Ovary (tissue), 9 donors: Measurements from ENCODE around the gene DISC1. TPM values are rescaled to one million over a fixed set of nuclear protein-coding genes. Genes with fewer than 3 reads are reported as not detected.

ENCODE experiments used
- DNase-seq, 5 donors: peaks; one replicate each; pipeline ENCODE4 v3.0.0-alpha.2; 2019 to 2020
- H3K27ac ChIP-seq, 2 donors: fragments of 200-600 bp; one replicate each; pipeline versions ENCODE4 v1.5.1 to v1.8.0; 2019 to 2022
- H3K27me3 ChIP-seq: fragments of 200-600 bp; one replicate; pipeline ENCODE4 v1.8.0; 2022
- H3K36me3 ChIP-seq: fragments of 200-600 bp; sonication (generic); one replicate; pipeline ENCODE4 v1.5.1; 2019
- H3K4me1 ChIP-seq: one replicate; pipeline ENCODE4 v1.8.1; 2013; ENCODE audit warnings: mild to moderate bottlenecking, moderate library complexity; ENCODE audit not compliant: insufficient read depth
- H3K4me3 ChIP-seq: fragments of 200-600 bp; sonication (generic); one replicate; pipeline ENCODE4 v1.5.1; 2017
- H3K9me3 ChIP-seq, 2 donors: fragments of 200-600 bp in 1 of 2; sonication (generic) in 1 of 2; one replicate each; pipeline versions ENCODE4 v1.5.1 to v1.8.1; 2013 to 2019; ENCODE audit warnings: mild to moderate bottlenecking in 1 of 2, moderate library complexity in 1 of 2
- EP300 ChIP-seq: sonication (generic); formaldehyde crosslinking; IDR thresholded peaks from one replicate; pipeline ENCODE4 v1.6.1; 2017; ENCODE audit warnings: antibody characterized with exemption
- POLR2A ChIP-seq: fragments of 450-650 bp; IDR thresholded peaks from one replicate; pipeline ENCODE4 v1.6.1; 2017; ENCODE audit warnings: antibody characterized with exemption, mild to moderate bottlenecking, moderate library complexity
- WGBS, 3 donors: extraction: QIAGEN DNeasy Blood & Tissue Kit in 1 of 3; methylation state at CpG; one replicate each; pipeline versions ENCODE4 v1.1.5 to v1.1.7; 2013 to 2017; 5-methylcytosine and 5-hydroxymethylcytosine counted together
- intact Hi-C, 4 donors: fragments of 100-400 bp; cut with DNase I; formaldehyde crosslinking; loops; one replicate each; pipeline versions ENCODE4 v1.11.0 to v1.15.1; 2022 to 2023
- polyA plus RNA-seq, 2 donors: library from polyadenylated mRNA; stranded (reverse); fragments of 200-250 nt in 1 of 2; fragments of 350-450 nt in 1 of 2; fragmentation: Illumina TruSeq in 1 of 2; extraction: RNeasy Lipid Tissue Mini Kit (QIAGEN cat#74804) in 1 of 2; gene quantifications; one replicate each; pipeline ENCODE4 v1.2.3, GENCODE V29; 2013 to 2014
- total RNA-seq, 7 donors: library from RNA; depleted of rRNA in 2 of 7; stranded (reverse); fragments of >200 nt in 2 of 7; fragmentation: NEBNext Ultra II Directional in 3 of 7; extraction: Animal tissue kit (Norgen Biotek cat#: 25700) in 3 of 7; gene quantifications; one replicate each; pipeline versions ENCODE4 v1.1.0 to v1.2.4, GENCODE V29; 2016 to 2023
- TF ChIP-seq, protein P1 (sequence below), 3 donors: fragments of 450-650 bp in 2 of 3; fragments of 200-600 bp in 1 of 3; IDR thresholded peaks; one replicate each; pipeline versions ENCODE4 v1.5.1 to v1.8.0; 2016 to 2022; ENCODE audit warnings: antibody characterized with exemption in 3 of 3, mild to moderate bottlenecking in 1 of 3
- donor health status: DM: no; HTN: no; CAD: no; lungs with moderate emphysema.
- donor health status: DM: no; HTN: no; CAD: no.
- donor health status: Bipolar disorder and iron deficiency.
- donor health status: DM: yes; HTN: yes; CAD: no.
- donor health status: DM: no; HTN: no; CAD: no.
- donor health status: DM: yes; HTN: yes; CAD: no.

Gene DISC1
- total and polyA plus RNA-seq, 9 donors = 3.0 to 24.3 (median 13.0) TPM

DNA sequence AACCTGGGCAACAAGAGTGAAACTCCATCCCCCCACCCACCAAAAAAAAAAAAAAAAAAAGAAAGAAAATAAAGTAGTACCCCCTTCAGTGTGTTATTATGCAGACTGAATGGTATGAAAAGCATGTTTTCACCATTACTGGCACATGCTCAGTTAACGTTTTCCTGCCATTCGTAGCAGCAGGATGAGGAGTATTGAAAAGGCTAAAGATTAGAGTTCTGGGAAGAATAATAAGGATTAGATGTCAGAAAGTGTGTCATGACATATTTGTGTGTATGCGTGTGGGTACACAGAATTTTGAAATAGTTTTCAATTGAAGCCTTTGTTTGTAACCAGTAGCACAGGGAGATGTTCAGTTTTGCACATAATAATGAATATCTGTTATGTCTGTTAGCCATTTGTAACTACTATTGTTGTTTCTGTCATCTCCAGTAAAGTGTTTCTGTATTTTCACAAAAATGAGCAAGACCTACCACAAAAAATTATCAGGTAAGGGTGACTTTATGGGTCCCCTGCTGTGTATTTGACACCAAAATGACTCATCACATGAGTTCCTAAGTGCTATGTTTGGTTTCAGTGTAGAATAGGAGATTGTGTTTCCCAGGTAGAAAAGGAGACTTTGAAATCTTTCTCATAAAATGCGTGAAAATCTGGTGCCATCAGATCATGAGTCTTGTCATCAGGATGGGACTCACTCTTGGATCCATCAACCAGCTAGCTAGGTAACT lies 358.9 kb downstream of the DISC1 start:
- 93 to 97% (median 96%) methylated on average over 4 of the region's 4 CpGs for WGBS, 3 donors
- Histone ChIP-seq H3K36me3 (no peaks in the 10 kb centered on the region), H3K4me3 (no peak overlapping the region), H3K9me3 (no peaks in the 10 kb centered on the region), H3K4me1 (no peaks in the 10 kb centered on the region), H3K27me3 (no peaks in the 10 kb centered on the region), H3K27ac (no peak overlapping the region)
- intact Hi-C loops = no loop called here
- no peak for DNase-seq
- no peak for TF ChIP-seq POLR2A
- no peak for TF ChIP-seq EP300
- TF ChIP-seq, protein P1, sequence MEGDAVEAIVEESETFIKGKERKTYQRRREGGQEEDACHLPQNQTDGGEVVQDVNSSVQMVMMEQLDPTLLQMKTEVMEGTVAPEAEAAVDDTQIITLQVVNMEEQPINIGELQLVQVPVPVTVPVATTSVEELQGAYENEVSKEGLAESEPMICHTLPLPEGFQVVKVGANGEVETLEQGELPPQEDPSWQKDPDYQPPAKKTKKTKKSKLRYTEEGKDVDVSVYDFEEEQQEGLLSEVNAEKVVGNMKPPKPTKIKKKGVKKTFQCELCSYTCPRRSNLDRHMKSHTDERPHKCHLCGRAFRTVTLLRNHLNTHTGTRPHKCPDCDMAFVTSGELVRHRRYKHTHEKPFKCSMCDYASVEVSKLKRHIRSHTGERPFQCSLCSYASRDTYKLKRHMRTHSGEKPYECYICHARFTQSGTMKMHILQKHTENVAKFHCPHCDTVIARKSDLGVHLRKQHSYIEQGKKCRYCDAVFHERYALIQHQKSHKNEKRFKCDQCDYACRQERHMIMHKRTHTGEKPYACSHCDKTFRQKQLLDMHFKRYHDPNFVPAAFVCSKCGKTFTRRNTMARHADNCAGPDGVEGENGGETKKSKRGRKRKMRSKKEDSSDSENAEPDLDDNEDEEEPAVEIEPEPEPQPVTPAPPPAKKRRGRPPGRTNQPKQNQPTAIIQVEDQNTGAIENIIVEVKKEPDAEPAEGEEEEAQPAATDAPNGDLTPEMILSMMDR (IDR thresholded peaks at IDR 0.05) = no peak

DNA sequence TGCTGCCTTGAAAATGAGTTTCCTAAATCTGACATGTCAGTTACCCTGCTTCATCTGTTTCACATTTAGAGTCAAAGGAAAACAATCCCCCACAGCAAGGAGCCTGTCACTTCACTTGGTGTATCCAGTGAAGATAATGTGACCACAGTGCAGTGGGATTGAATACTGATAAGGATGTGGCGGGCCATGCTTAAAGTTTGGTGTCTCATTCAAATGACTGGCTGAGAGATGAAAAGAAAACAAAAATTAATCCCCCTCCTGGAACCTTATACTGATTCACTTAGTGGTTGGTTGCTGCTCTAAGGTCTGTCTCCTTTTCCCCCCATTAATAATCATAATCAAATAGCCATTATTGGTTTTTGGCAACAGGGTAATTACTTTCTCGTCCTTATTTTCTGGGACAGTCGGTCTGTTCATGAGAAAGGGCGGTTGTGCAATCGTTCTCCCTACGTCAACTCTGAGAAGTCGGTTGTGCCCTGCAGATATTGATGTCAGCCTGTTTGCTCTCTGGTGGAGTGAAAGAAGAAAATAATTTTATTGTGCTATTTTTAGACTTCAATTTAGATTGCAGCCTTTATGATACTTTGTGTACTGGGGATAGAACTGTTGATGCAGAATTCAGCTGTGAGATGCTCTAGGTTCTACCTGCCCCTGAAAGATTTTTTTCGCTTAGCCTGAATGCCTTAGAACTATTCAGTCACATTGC lies 360.2 kb downstream of the DISC1 start:
- no peak overlapping the region for H3K27ac ChIP-seq
- no peaks in the 10 kb centered on the region for H3K36me3 ChIP-seq
- intact Hi-C loops = no loop called here
- no peaks in the 10 kb centered on the region for H3K4me1 ChIP-seq
- no peaks in the 10 kb centered on the region for H3K9me3 ChIP-seq
- no peaks in the 10 kb centered on the region for H3K27me3 ChIP-seq
- 84 to 90% (median 85%) methylated on average over 8 of the region's 8 CpGs for WGBS, 3 donors
- no peak overlapping the region for H3K4me3 ChIP-seq
- TF ChIP-seq, protein P1 (IDR thresholded peaks at IDR 0.05) = no peak
- TF ChIP-seq POLR2A (no peak), EP300 (no peak)
- peak in 1 of 5 donors; percentile 25 for DNase-seq

DNA sequence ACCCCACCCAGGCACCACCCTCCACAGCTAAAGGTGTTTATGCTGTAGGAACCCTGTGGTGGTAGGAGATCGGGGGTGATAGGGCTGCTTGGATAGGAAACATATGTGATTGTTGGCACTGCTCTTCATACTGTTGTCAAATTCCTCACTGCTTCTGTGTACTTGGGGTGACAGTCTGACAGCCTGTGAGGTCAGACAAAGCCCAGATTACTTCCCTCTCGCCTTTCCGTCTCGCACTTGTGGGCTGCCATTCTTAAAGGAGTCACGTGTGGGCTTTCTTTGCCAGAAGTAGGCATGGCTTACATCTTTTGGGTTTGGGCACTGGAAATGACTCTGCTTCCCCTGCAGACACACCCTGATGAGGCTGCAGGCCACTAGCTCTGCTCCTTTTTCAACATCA lies 363.8 kb downstream of the DISC1 start:
- H3K4me3 ChIP-seq = no peak overlapping the region
- intact Hi-C loops = no loop called here
- TF ChIP-seq EP300 (no peak), POLR2A (no peak)
- TF ChIP-seq, protein P1 (IDR thresholded peaks at IDR 0.05) = no peak
- whole genome bisulfite sequencing, 3 donors = 88 to 95% (median 91%) methylated on average over 5 of the region's 5 CpGs
- H3K9me3 ChIP-seq = no peaks in the 10 kb centered on the region
- H3K27ac ChIP-seq = no peak overlapping the region
- H3K4me1 ChIP-seq = no peaks in the 10 kb centered on the region
- H3K27me3 ChIP-seq = no peaks in the 10 kb centered on the region
- no peaks in the 10 kb centered on the region for H3K36me3 ChIP-seq
- DNase-seq = no peak

DNA sequence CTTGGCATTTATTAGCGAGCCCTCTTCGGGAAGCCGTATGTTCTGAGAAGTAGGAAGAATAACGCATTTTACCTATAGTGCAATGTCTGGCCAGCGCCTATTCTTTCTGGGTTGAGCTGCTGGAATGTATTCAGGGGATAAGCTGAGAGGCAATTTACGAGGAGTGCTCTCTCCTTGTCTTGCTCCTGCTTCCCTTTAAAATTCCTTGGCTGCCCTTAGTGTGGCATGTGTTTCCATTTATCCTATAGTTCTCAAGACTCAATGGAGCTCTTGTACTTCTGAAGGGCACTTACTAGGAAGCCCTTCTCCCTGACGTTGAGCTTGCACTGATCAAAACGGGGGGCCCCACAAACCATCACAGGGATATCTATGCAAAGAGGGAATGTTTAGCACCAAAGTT lies 364.6 kb downstream of the DISC1 start:
- no peaks in the 10 kb centered on the region for H3K27me3 ChIP-seq
- H3K9me3 ChIP-seq = no peaks in the 10 kb centered on the region
- TF ChIP-seq, protein P1 (IDR thresholded peaks at IDR 0.05) = no peak
- intact Hi-C loops = no loop called here
- H3K27ac ChIP-seq = no peak overlapping the region
- WGBS, 3 donors = 74 to 86% (median 83%) methylated on average over 8 of the region's 8 CpGs
- H3K4me3 ChIP-seq = no peak overlapping the region
- DNase-seq = no peak
- H3K4me1 ChIP-seq = no peaks in the 10 kb centered on the region
- H3K36me3 ChIP-seq = no peaks in the 10 kb centered on the region
